M059J (cell line): ENCODE data around the gene NF2. TPM values are rescaled to one million over a fixed set of nuclear protein-coding genes. Genes with fewer than 3 reads are reported as not detected.
A peak's percentile ranks its signal among the peaks of the same experiment; 100 is the strongest.
"Not testable (repeated sequence)": the region's sequence is repeated elsewhere in the genome, so short reads cannot be mapped to it uniquely, and the experiment has no call there.

Experiments used
- DNase-seq: peaks from one replicate; pipeline ENCODE4 v3.0.0-alpha.2; 2012; ENCODE audit warnings: low read depth
- total RNA-seq: library from RNA; depleted of rRNA; stranded (reverse); fragments of >200 nt; shearing (Covaris generic); gene quantifications from 2 replicates; pipeline ENCODE4 v1.2.3, GENCODE V29; 2014

NF2 gene
- total RNA-seq, 1 experiment from 2014 or later: 86.0 TPM

- peak; percentile 26 for DNase-seq
Measured at GRCh38 chr22:29596408-29596807, 7.0 kb upstream of the NF2 start.

- not testable (repeated sequence) for DNase-seq
Measured at GRCh38 chr22:29597871-29598683, 5.4 kb upstream of the NF2 start.

GRCh38 chr22:29598684-29599020, 4.8 kb upstream of the NF2 start:
- no peak for DNase-seq

- DNase-seq: peak; percentile 43
Measured at GRCh38 chr22:29604076-29604360, 585 bp downstream of the NF2 start.

- DNase-seq: no peak
Measured at GRCh38 chr22:29605527-29605850, 2.1 kb downstream of the NF2 start.

GRCh38 chr22:29606320-29606719, 2.9 kb downstream of the NF2 start:
- no peak for DNase-seq

GRCh38 chr22:29607426-29607825, 4.0 kb downstream of the NF2 start:
- no peak for DNase-seq

- DNase-seq: peak; percentile 27
Measured at GRCh38 chr22:29609139-29609538, 5.7 kb downstream of the NF2 start.

- no peak for DNase-seq
Measured at GRCh38 chr22:29610780-29611179, 7.3 kb downstream of the NF2 start.

- DNase-seq: no peak
Measured at GRCh38 chr22:29615705-29616327, 12.4 kb downstream of the NF2 start.

- peak; percentile 91 for DNase-seq
Measured at GRCh38 chr22:29617922-29618629, 14.6 kb downstream of the NF2 start.

- DNase-seq: peak; percentile 98
Measured at GRCh38 chr22:29621761-29622526, 18.5 kb downstream of the NF2 start.

- DNase-seq: no peak
Measured at GRCh38 chr22:29623059-29623458, 19.6 kb downstream of the NF2 start.

- DNase-seq: no peak
Measured at GRCh38 chr22:29623553-29624169, 20.2 kb downstream of the NF2 start.

- peak; percentile 87 for DNase-seq
Measured at GRCh38 chr22:29625090-29625825, 21.8 kb downstream of the NF2 start.

GRCh38 chr22:29626497-29627195, 23.2 kb downstream of the NF2 start:
- peak; percentile 74 for DNase-seq

GRCh38 chr22:29627196-29627535, 23.7 kb downstream of the NF2 start:
- DNase-seq: no peak

GRCh38 chr22:29628996-29629902, 25.8 kb downstream of the NF2 start:
- DNase-seq: no peak

GRCh38 chr22:29629903-29630516, 26.6 kb downstream of the NF2 start:
- no peak for DNase-seq
